ENCODE results near the gene CHML. TPM values are rescaled to one million over a fixed set of nuclear protein-coding genes. Genes with fewer than 3 reads are reported as not detected.

The CHML gene
- total and polyA plus RNA-seq, 2 experiments from 2014 or later: 3.3 to 8.8 TPM

DNA sequence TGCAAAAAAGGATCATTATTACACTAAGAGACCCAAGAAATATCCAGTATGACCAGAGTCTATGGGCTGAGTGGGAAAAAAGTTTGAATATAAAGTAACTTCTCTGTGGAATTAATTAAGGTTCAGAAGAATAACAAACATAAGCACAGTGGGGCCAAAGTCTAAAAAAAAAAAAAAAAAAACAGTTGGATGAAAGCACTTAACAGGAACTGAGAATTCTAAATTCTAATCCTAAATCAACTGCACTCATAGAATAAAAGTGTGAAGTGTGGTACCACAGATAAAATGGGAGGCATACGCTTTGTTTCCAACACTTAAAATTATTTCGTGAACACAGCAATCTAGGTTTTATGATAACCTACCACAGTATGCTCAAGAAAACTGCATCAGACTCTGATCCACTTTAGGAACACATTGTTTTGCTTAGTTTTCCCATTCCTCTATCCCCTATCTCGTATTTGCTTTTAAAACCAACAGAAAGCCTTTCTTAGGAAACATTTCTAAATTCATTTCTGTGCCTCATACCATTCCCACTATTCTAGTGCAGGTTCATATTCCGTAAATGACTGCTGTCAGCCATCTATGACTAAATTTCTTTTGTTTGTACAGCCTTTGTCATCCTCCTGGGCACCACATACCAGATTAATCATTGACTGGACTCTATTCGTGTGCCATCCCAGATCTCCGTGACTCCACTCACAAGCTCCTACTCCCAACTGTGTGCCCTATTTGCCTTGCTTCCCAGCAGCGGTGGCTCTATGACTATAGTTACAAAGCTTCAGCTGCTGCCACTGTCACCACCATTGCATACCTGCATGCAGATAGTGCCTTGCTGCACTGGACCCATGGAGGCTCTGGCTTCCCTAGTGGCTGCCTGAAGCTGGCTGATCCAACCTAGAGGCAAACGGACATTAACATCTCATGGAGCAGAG is 24.9 kb downstream of the CHML start:
- no peaks in the 10 kb centered on the region for H3K36me3 ChIP-seq
- TF ChIP-seq, protein P1, sequence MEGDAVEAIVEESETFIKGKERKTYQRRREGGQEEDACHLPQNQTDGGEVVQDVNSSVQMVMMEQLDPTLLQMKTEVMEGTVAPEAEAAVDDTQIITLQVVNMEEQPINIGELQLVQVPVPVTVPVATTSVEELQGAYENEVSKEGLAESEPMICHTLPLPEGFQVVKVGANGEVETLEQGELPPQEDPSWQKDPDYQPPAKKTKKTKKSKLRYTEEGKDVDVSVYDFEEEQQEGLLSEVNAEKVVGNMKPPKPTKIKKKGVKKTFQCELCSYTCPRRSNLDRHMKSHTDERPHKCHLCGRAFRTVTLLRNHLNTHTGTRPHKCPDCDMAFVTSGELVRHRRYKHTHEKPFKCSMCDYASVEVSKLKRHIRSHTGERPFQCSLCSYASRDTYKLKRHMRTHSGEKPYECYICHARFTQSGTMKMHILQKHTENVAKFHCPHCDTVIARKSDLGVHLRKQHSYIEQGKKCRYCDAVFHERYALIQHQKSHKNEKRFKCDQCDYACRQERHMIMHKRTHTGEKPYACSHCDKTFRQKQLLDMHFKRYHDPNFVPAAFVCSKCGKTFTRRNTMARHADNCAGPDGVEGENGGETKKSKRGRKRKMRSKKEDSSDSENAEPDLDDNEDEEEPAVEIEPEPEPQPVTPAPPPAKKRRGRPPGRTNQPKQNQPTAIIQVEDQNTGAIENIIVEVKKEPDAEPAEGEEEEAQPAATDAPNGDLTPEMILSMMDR (IDR thresholded peaks at IDR 0.05; ENCODE audit: low read depth, low read length): no peak
- no peaks in the 10 kb centered on the region for H3K4me1 ChIP-seq (ENCODE audit: low read depth)
- no peaks in the 10 kb centered on the region for H3K9me3 ChIP-seq (ENCODE audit: low read depth)
- no peak overlapping the region for H3K4me3 ChIP-seq
- H3K27ac ChIP-seq: no peak overlapping the region
- H3K27me3 ChIP-seq: no peaks in the 10 kb centered on the region
- DNase-seq (ENCODE audit: low read depth in 1 of 2, low spot score in 1 of 2): no peak

DNA sequence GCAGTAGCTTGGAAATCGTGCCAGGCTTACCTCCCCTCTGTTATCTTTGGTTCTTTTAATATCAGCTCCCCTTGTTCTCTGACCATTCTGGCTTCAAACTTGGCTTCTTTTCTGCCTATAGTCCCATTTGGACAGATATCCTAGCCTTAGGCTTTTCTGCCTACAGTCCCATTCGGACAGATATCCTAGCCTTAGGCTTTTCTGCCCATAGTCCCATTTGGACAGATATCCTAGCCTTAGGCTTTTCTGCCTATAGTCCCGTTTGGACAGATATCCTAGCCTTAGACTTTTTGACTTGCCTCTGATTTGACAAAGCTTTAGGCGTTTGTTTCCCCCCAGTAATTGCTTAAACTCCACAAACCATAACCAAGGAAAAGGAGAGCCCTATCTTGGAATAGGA is 25.6 kb downstream of the CHML start:
- TF ChIP-seq, protein P1 (IDR thresholded peaks at IDR 0.05; ENCODE audit: low read depth, low read length): no peak

DNA sequence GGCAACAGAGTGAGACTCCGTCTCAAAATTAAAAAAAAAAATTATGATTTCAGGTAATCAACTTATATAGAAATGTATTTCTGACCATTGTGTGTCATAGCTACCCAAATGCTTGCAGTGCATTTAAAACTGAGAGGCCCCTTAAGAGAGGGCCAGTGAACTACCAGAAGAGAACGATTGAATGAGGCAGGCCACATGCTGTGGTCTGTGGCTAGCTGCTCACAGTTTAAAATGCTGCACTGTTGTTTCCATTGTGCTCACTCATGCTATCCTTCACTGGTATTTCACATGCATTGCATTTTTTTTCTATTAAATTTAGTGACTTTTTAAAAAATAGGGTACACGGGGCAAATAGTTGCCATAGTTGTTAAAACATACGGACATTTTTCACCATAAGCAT is 26.0 kb downstream of the CHML start:
- Histone ChIP-seq H3K27ac (no peak overlapping the region), H3K27me3 (no peaks in the 10 kb centered on the region), H3K4me3 (no peak overlapping the region), H3K9me3 (ENCODE audit: low read depth) (no peaks in the 10 kb centered on the region), H3K4me1 (ENCODE audit: low read depth) (no peaks in the 10 kb centered on the region), H3K36me3 (no peaks in the 10 kb centered on the region)
- TF ChIP-seq, protein P1 (IDR thresholded peaks at IDR 0.05; ENCODE audit: low read depth, low read length): no peak
- no peak for DNase-seq (ENCODE audit: low read depth in 1 of 2, low spot score in 1 of 2)

More for the DNA sequence above, 25.6 kb downstream of the CHML start:
- Histone ChIP-seq H3K4me3 (no peak overlapping the region), H3K27me3 (no peaks in the 10 kb centered on the region), H3K9me3 (ENCODE audit: low read depth) (no peaks in the 10 kb centered on the region), H3K27ac (no peak overlapping the region), H3K36me3 (no peaks in the 10 kb centered on the region), H3K4me1 (ENCODE audit: low read depth) (no peaks in the 10 kb centered on the region)
- no peak for DNase-seq (ENCODE audit: low read depth in 1 of 2, low spot score in 1 of 2)

DNA sequence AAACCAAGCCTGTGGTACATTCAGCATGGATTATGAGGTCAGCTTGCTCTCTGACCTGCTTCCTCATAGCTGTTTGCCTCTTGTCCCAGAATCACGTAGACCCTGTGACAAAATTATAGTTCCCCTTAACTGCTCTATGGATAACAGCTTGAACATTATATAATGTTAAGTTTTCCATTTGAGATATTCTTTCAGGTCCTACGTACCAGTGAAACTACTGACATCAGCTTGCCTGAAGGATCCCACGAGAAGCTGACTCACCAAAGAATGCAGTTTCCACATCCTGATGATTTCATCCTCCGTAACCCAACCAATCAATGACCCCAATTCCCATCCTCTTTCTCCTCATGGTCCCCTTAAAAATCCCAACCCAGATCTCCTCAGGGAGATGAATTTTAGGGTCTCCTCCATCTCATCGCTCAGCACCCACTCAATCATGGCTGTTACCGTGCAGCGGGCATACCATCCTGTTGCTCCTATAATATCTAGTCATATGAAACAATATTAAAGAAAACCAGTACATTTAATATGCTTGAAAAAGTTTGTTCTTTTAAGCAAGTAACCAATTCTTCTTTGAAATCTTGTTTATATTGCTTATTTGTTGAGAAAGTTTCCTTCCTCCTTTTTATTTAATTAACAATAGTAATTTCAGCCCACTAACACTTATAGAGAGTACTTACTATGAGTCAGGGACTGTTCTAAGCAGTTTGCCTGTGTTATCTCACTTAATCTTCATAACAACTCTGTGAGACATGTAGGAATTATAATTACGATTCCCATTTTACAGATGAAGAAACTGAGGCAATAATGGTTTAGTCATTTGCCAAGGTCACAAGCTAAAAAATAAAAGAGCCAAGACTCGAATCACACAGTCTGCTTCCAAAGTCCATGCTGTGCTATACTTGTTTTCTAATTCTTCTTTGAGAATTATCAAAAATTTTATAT is 27.4 kb downstream of the CHML start:
- Histone ChIP-seq H3K27me3 (no peaks in the 10 kb centered on the region), H3K9me3 (ENCODE audit: low read depth) (no peaks in the 10 kb centered on the region), H3K4me1 (ENCODE audit: low read depth) (no peaks in the 10 kb centered on the region), H3K27ac (no peak overlapping the region), H3K4me3 (no peak overlapping the region), H3K36me3 (no peaks in the 10 kb centered on the region)
- DNase-seq (ENCODE audit: low read depth in 1 of 2, low spot score in 1 of 2): peak in 1 of 2 donors; percentile 85
- TF ChIP-seq, protein P1 (IDR thresholded peaks at IDR 0.05; ENCODE audit: low read depth, low read length): no peak

DNA sequence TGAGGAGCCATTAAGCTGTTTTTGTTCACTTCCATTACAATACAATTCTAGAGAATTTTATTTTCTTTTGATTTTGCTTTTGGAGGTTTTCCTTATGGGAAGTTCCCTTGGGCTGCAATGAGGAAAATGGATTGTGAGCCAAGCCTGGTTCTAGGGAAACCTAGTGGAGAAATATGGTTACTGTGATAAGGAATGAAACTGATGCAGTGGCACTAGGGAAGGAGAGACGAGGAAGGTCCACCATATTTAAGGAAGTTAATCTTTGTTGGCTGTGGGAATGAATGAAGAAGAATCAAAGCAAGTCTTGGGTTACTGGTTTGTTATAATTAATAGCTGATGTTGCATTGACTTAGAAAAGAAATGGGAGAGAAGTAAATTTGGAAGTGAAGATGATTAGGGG is 28.4 kb downstream of the CHML start:
- no peak overlapping the region for H3K27ac ChIP-seq
- no peak for DNase-seq (ENCODE audit: low read depth in 1 of 2, low spot score in 1 of 2)
- H3K9me3 ChIP-seq (ENCODE audit: low read depth): no peaks in the 10 kb centered on the region
- H3K4me3 ChIP-seq: no peak overlapping the region
- TF ChIP-seq, protein P1 (IDR thresholded peaks at IDR 0.05; ENCODE audit: low read depth, low read length): no peak
- H3K4me1 ChIP-seq (ENCODE audit: low read depth): no peaks in the 10 kb centered on the region
- no peaks in the 10 kb centered on the region for H3K36me3 ChIP-seq
- H3K27me3 ChIP-seq: no peaks in the 10 kb centered on the region

Data from cardiac muscle cell (in vitro differentiated cells and primary cell).